HG02642 (cell line): ENCODE results near the gene PGM5.

Experiments
- ATAC-seq: cut with Tn5 transposase; IDR thresholded peaks from one replicate; pipeline ENCODE4 v1.9.1; 2021; ENCODE audit warnings: mild to moderate bottlenecking; ENCODE audit not compliant: unreplicated experiment, poor library complexity

PGM5 gene

GRCh38 chr9:68428481-68428880 lies 72.1 kb downstream of the PGM5 start:
- no peak for ATAC-seq

DNA sequence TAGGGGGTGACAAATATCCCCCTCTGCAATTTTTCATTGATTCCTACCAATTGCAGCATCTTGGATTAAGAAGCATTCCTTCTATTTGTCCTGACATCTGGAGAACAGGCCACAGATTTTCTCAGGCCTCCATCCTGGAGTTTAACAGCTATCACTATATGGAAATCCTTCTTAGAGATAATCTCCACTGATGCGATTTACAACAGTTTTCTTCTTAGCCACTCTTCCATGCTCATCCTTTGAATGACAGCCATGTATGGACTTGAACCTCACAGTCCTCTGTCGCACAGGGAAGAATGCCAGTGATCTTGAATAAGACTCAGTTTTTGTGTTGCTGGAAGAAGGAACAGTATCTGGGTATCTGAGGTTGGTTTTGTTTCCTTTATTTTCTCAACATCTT lies 73.2 kb downstream of the PGM5 start:
- ATAC-seq = no peak

DNA sequence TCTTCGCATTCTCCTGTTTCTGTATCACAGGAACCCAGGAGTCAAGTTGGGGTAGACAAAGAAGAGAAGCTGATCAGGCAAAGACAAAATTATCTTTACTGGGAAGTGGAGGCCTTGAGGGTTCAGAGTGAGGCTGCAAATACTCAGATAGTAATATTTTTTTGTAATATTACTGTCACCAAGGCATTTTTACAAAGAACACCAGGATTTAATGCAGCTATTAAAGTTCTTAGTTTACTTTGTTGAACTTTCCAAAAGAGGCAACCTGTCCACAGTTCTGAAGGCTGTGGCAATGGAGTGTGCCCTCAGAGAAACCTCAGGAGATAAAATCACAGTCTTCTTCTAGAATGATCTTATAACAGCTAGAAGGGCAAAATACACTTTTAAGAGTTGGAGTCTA lies 74.9 kb downstream of the PGM5 start:
- no peak for ATAC-seq

- ATAC-seq = no peak
Measured at GRCh38 chr9:68433531-68434110, 77.2 kb downstream of the PGM5 start.

DNA sequence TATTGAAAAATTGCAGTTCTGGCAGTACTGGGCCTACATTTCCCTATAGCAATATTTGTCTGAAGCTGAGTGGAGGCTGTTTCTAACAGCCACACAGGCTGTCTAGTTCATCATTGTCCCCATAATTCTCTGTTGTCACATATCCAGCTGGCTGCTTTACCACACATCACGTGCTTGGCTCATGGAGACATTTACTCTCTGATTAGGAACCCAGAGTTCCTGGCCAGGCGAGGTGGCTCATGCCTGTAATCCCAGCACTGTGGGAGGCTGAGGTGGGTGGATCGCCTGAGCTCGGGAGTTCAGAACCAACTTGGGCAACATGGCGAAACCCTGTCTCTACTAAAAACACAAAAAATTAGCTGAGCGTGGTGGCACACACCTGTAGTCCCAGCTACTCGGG lies 81.4 kb downstream of the PGM5 start:
- no peak for ATAC-seq

GRCh38 chr9:68443624-68444023 lies 87.2 kb downstream of the PGM5 start:
- no peak for ATAC-seq

- no peak for ATAC-seq
Measured at GRCh38 chr9:68446836-68447235, 90.4 kb downstream of the PGM5 start.

GRCh38 chr9:68447611-68448010 lies 91.2 kb downstream of the PGM5 start:
- no peak for ATAC-seq

- no peak for ATAC-seq
Measured at GRCh38 chr9:68454579-68455334, 98.3 kb downstream of the PGM5 start.

DNA sequence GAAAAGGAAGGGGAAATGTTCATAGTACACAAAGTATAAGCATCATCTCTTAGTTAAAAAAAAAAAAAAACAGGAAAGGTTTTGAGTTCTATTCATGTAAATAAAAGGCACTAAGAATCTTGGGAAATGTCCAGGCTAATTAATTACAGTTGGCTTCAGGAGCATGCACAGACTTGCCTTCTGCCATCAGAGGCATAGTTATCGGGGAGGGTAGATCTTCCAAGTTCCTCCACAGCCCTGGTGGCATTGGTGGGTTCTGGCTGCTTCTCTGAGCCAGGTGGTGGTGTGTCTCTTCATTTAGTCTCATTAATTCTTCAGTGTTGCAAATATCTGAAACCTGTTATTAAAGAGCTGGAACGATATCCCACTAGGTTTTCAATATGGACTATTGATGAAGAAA lies 99.0 kb downstream of the PGM5 start:
- no peak for ATAC-seq

GRCh38 chr9:68457803-68458202 lies 101.4 kb downstream of the PGM5 start:
- no peak for ATAC-seq

DNA sequence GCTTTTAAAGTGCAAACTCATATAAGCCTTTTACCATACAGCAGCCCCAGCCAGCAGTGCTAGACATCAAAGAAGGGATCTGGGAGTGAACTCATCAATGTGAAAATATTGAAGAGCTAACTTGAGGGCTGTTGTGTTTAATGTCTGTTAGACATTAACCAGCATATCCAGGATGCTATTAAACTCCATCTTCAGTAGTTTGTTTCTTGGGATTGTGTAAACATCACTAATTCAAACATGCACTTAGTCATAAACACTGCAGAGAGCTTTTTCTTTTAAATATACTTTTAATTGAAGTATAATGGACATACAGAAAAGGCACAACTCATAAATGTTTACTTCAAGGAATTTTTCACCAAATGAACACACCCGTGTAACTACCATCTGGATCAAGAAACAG lies 102.5 kb downstream of the PGM5 start:
- ATAC-seq = no peak

- ATAC-seq = no peak
Measured at GRCh38 chr9:68462105-68462775, 105.8 kb downstream of the PGM5 start.

GRCh38 chr9:68470067-68470466 lies 113.7 kb downstream of the PGM5 start:
- no peak for ATAC-seq

DNA sequence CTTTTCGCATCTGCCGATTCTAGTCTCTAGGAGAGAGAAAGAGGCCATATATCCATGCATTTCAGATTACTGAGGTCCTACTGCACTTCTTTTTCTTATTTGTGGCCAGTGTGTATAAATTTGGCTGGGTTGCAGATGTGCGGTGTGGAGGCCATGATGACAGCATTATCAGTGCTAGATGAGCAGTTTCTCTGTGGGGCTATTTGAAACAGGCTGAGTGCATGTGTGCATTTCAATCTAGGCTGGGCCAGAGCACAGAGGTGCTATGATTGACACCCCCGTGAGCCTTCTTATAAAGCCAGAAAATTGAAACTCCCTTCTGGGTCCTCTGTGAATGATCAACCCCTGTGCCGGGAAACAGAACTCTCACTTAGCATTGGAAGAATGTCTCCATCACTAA lies 114.2 kb downstream of the PGM5 start:
- ATAC-seq = no peak

- ATAC-seq = no peak
Measured at GRCh38 chr9:68472119-68472518, 115.7 kb downstream of the PGM5 start.

DNA sequence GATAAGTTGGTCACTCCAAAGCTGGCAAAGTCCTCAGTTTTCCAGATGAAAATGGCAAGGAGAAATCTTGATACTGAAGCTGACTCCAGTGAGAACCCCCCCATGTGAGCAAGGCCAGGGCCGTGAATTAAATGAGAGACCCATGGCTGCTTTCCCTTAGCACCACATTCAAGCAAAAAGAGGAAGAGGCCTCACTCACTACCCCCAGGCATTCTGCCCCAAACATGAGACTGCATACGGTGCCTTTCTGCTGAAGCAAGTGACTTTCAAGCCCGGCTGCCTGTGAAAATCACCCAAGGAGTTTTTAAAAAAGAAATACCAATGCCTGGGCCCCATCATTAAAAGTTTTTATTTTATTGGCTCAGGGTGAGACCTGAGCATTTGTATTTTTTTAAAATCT lies 117.4 kb downstream of the PGM5 start:
- ATAC-seq = no peak

DNA sequence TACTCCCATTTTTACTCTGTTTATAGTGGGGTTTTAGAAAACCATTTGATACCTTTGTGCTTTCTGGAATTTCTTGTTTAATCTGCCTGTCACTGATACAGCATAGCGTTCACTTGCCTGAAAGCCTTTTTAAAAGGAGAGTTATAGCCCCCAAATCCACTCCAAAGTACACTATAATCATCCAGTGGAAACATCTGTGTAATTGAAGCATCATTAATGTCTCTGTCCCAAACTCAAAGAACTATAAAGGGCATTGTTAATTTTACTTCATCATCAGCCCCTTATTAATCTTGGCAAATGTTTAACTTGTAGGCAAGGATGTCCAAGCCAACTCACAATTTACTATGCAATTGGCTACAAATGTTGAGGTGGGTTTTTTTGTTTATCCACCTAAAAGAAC lies 120.0 kb downstream of the PGM5 start:
- ATAC-seq = no peak

DNA sequence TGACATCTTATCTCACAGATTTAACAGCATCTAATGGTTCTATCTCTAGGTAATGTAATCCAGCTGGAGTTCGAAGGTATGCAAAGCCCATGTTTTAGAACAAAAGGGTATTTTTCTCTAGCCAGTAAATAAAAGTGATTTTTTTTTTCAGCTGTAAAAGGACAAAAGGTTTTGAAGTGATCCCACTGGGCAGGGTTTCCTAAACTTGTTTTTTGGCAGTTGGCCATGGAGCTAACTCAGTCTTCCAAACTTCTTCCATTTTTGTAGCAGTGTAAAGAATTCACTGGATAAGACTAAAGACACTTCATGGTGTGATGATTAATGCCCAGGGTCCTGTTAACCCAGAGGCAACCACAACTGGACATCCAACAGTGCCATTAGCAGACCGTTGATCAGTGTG lies 120.4 kb downstream of the PGM5 start:
- no peak for ATAC-seq

- ATAC-seq = no peak
Measured at GRCh38 chr9:68480807-68481206, 124.4 kb downstream of the PGM5 start.

DNA sequence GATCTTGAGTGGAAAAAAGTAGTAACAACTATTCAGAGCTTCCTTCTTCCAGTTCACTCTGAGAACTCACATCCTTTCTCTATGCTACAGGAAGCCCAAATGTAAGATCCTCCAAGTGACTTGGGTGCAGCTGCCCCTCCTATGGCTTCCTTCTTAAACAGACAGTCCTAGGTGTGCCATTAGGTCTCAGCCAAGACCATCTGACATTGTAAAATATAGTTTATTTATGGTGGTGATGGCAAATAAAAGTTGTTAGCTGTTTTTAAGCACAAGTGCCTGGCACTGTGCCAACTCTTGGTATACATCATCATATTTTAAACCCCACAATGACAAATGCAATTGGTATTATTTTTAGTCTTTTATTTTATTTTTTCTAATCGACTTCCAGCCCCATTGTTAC lies 126.1 kb downstream of the PGM5 start:
- no peak for ATAC-seq

GRCh38 chr9:68488126-68488525 lies 131.7 kb downstream of the PGM5 start:
- no peak for ATAC-seq
